Epithelial cell of proximal tubule (primary cell): Measurements from ENCODE around the gene FRMPD1. TPM values are rescaled to one million over a fixed set of nuclear protein-coding genes. Genes with fewer than 3 reads are reported as not detected.

Experiments
- DNase-seq: peaks from one replicate; pipeline ENCODE4 v3.0.0-alpha.2; 2011; ENCODE audit warnings: low read depth
- H3K4me3 ChIP-seq: 2 replicates; pipeline ENCODE4 v1.5.1; 2011; ENCODE audit warnings: low read depth, mild to moderate bottlenecking, low read length
- CTCF ChIP-seq: conservative IDR thresholded peaks from 2 replicates; pipeline ENCODE4 v1.5.1; 2012; ENCODE audit warnings: low read depth, mild to moderate bottlenecking, low read length
- total RNA-seq: library from RNA; depleted of rRNA; stranded (reverse); fragments of >200 nt; gene quantifications from 2 replicates; pipeline ENCODE4 v1.2.3, GENCODE V29; 2015

FRMPD1 gene
- total RNA-seq, 1 donor from 2014 or later: under 0.01 TPM

- no peak for DNase-seq
- no peak for TF ChIP-seq CTCF
- no peak overlapping the region for H3K4me3 ChIP-seq
Observed at GRCh38 chr9:37710046-37710445, 59.3 kb downstream of the FRMPD1 start.

GRCh38 chr9:37715260-37715659, 64.5 kb downstream of the FRMPD1 start:
- DNase-seq: no peak
- TF ChIP-seq CTCF: no peak
- H3K4me3 ChIP-seq: no peak overlapping the region

GRCh38 chr9:37715991-37716505, 65.3 kb downstream of the FRMPD1 start:
- no peak overlapping the region for H3K4me3 ChIP-seq
- no peak for TF ChIP-seq CTCF

GRCh38 chr9:37719526-37719925, 68.8 kb downstream of the FRMPD1 start:
- no peak for DNase-seq
- no peak for TF ChIP-seq CTCF

More at GRCh38 chr9:37715991-37716505, 65.3 kb downstream of the FRMPD1 start:
- no peak for DNase-seq

GRCh38 chr9:37727013-37727412, 76.3 kb downstream of the FRMPD1 start:
- H3K4me3 ChIP-seq: no peak overlapping the region
- no peak for TF ChIP-seq CTCF
- DNase-seq: no peak

More at GRCh38 chr9:37719526-37719925, 68.8 kb downstream of the FRMPD1 start:
- no peak overlapping the region for H3K4me3 ChIP-seq

GRCh38 chr9:37729499-37729898, 78.7 kb downstream of the FRMPD1 start:
- no peak overlapping the region for H3K4me3 ChIP-seq
- no peak for DNase-seq
- TF ChIP-seq CTCF: no peak

- no peak for DNase-seq
- H3K4me3 ChIP-seq: no peak overlapping the region
- TF ChIP-seq CTCF: no peak
Observed at GRCh38 chr9:37730256-37730655, 79.5 kb downstream of the FRMPD1 start.
